ENCODE measurements around the gene RTN4R.
"Not testable (repeated sequence)": the region's sequence is repeated elsewhere in the genome, so short reads cannot be mapped to it uniquely, and the experiment has no call there.

Gene RTN4R

GRCh38 chr22:20271114-20271994 lies 3.2 kb upstream of the RTN4R start:
- no peak for DNase-seq

GRCh38 chr22:20270190-20271113 lies 2.3 kb upstream of the RTN4R start:
- not testable (repeated sequence) for DNase-seq

- DNase-seq, result not testable (repeated sequence)
Measured at GRCh38 chr22:20269673-20270072, 1.6 kb upstream of the RTN4R start.

GRCh38 chr22:20269201-20269600 lies 1.1 kb upstream of the RTN4R start:
- not testable (repeated sequence) for DNase-seq

- DNase-seq, result no peak
Measured at GRCh38 chr22:20267441-20268278, 458 bp downstream of the RTN4R start.

GRCh38 chr22:20266667-20267440 lies 1.3 kb downstream of the RTN4R start:
- DNase-seq, result not testable (repeated sequence)

GRCh38 chr22:20265772-20266666 lies 2.1 kb downstream of the RTN4R start:
- DNase-seq, result not testable (repeated sequence)

- no peak for DNase-seq
Measured at GRCh38 chr22:20264614-20265452, 3.3 kb downstream of the RTN4R start.

- not testable (repeated sequence) for DNase-seq
Measured at GRCh38 chr22:20263404-20264281, 4.5 kb downstream of the RTN4R start.

GRCh38 chr22:20262582-20263147 lies 5.5 kb downstream of the RTN4R start:
- no peak for DNase-seq

- no peak for DNase-seq
Measured at GRCh38 chr22:20261848-20262581, 6.1 kb downstream of the RTN4R start.

- no peak for DNase-seq
Measured at GRCh38 chr22:20260071-20260765, 7.9 kb downstream of the RTN4R start.

- DNase-seq, result no peak
Measured at GRCh38 chr22:20259327-20259688, 8.8 kb downstream of the RTN4R start.

GRCh38 chr22:20258584-20259326 lies 9.4 kb downstream of the RTN4R start:
- no peak for DNase-seq

- DNase-seq, result no peak
Measured at GRCh38 chr22:20258021-20258299, 10.2 kb downstream of the RTN4R start.

All from fibroblast of skin of scalp (primary cell).